GM18870 (cell line): ENCODE results near the gene EXOC7.

Source experiments
- ATAC-seq: cut with Tn5 transposase; IDR thresholded peaks from one replicate; pipeline ENCODE4 v1.9.1; 2021; ENCODE audit warnings: moderate library complexity; ENCODE audit not compliant: unreplicated experiment

The EXOC7 gene

GRCh38 chr17:76121932-76122430, 18.4 kb upstream of the EXOC7 start:
- no peak for ATAC-seq

GRCh38 chr17:76120658-76121008, 17.0 kb upstream of the EXOC7 start:
- no peak for ATAC-seq

- ATAC-seq: no peak
Measured at GRCh38 chr17:76119409-76120371, 16.1 kb upstream of the EXOC7 start.

- ATAC-seq: no peak
Measured at GRCh38 chr17:76115138-76115754, 11.7 kb upstream of the EXOC7 start.

GRCh38 chr17:76111956-76112355, 8.4 kb upstream of the EXOC7 start:
- no peak for ATAC-seq

GRCh38 chr17:76107509-76107908, 3.9 kb upstream of the EXOC7 start:
- ATAC-seq: no peak

- ATAC-seq: no peak
Measured at GRCh38 chr17:76106703-76107102, 3.1 kb upstream of the EXOC7 start.

- no peak for ATAC-seq
Measured at GRCh38 chr17:76104896-76105231, 1.3 kb upstream of the EXOC7 start.

- ATAC-seq: no peak
Measured at GRCh38 chr17:76104140-76104895, 731 bp upstream of the EXOC7 start.

GRCh38 chr17:76102944-76103273, 678 bp downstream of the EXOC7 start:
- ATAC-seq: no peak

- ATAC-seq: no peak
Measured at GRCh38 chr17:76097716-76098295, 5.8 kb downstream of the EXOC7 start.

GRCh38 chr17:76095943-76096342, 7.6 kb downstream of the EXOC7 start:
- no peak for ATAC-seq

GRCh38 chr17:76094046-76094445, 9.5 kb downstream of the EXOC7 start:
- no peak for ATAC-seq

- ATAC-seq: no peak
Measured at GRCh38 chr17:76092526-76093413, 10.8 kb downstream of the EXOC7 start.

GRCh38 chr17:76091526-76092286, 11.9 kb downstream of the EXOC7 start:
- no peak for ATAC-seq

- ATAC-seq: no peak
Measured at GRCh38 chr17:76090517-76091129, 13.0 kb downstream of the EXOC7 start.

- no peak for ATAC-seq
Measured at GRCh38 chr17:76089680-76090516, 13.7 kb downstream of the EXOC7 start.

GRCh38 chr17:76088868-76089576, 14.6 kb downstream of the EXOC7 start:
- ATAC-seq: no peak
